ENCODE results near the gene RND1.

The RND1 gene

DNA sequence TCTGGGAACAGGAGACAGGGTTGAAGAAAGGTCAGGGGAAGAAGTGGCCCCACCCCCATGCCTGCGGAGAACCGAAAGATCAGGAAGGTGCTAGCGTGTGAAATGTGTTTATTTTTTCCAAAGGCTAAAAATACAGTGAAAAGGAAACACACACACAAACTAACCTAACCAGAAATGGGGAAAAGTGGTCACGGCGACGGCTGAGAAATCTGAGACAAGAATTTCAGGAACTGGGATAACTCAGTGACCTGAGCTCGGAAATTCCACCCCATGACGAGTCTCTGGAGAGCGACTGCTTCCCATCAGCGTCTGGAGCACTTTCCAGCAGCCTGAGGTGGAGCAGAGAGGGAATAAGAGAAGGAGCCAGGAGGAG, 16.6 kb upstream of the RND1 start:
- TF ChIP-seq CSDC2 (CRISPR knock-in tag; IDR thresholded peaks at IDR 0.05), result no peak
- TF ChIP-seq BACH2 (CRISPR knock-in tag; IDR thresholded peaks at IDR 0.05; ENCODE audit: borderline replicate concordance), result no peak
- TF ChIP-seq, protein P1, sequence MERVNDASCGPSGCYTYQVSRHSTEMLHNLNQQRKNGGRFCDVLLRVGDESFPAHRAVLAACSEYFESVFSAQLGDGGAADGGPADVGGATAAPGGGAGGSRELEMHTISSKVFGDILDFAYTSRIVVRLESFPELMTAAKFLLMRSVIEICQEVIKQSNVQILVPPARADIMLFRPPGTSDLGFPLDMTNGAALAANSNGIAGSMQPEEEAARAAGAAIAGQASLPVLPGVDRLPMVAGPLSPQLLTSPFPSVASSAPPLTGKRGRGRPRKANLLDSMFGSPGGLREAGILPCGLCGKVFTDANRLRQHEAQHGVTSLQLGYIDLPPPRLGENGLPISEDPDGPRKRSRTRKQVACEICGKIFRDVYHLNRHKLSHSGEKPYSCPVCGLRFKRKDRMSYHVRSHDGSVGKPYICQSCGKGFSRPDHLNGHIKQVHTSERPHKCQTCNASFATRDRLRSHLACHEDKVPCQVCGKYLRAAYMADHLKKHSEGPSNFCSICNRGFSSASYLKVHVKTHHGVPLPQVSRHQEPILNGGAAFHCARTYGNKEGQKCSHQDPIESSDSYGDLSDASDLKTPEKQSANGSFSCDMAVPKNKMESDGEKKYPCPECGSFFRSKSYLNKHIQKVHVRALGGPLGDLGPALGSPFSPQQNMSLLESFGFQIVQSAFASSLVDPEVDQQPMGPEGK (CRISPR knock-in tag; IDR thresholded peaks at IDR 0.05; ENCODE audit: borderline replicate concordance), result no peak
- no peak for TF ChIP-seq ESRRG (CRISPR knock-in tag; IDR thresholded peaks at IDR 0.05)
- TF ChIP-seq ARNTL (CRISPR knock-in tag; IDR thresholded peaks at IDR 0.05; ENCODE audit: borderline replicate concordance, low read depth), result no peak
- TF ChIP-seq ZFP30 (CRISPR knock-in tag; IDR thresholded peaks at IDR 0.05), result no peak
- no peak for TF ChIP-seq TOX (CRISPR knock-in tag; IDR thresholded peaks at IDR 0.05; ENCODE audit: borderline replicate concordance)
- TF ChIP-seq PPARA (CRISPR knock-in tag; IDR thresholded peaks at IDR 0.05; ENCODE audit: borderline replicate concordance), result no peak
- TF ChIP-seq, protein P2, sequence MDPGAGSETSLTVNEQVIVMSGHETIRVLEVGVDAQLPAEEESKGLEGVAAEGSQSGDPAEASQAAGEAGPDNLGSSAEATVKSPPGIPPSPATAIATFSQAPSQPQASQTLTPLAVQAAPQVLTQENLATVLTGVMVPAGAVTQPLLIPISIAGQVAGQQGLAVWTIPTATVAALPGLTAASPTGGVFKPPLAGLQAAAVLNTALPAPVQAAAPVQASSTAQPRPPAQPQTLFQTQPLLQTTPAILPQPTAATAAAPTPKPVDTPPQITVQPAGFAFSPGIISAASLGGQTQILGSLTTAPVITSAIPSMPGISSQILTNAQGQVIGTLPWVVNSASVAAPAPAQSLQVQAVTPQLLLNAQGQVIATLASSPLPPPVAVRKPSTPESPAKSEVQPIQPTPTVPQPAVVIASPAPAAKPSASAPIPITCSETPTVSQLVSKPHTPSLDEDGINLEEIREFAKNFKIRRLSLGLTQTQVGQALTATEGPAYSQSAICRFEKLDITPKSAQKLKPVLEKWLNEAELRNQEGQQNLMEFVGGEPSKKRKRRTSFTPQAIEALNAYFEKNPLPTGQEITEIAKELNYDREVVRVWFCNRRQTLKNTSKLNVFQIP (CRISPR knock-in tag; IDR thresholded peaks at IDR 0.05; ENCODE audit: borderline replicate concordance, low read depth), result no peak
- no peak for TF ChIP-seq OSR1 (CRISPR knock-in tag; IDR thresholded peaks at IDR 0.05)
- no peak for TF ChIP-seq ZC3H10 (CRISPR knock-in tag; IDR thresholded peaks at IDR 0.05)
- TF ChIP-seq ZNF565 (CRISPR knock-in tag; conservative IDR thresholded peaks at IDR 0.05; ENCODE audit: low read depth), result no peak
- no peak for TF ChIP-seq TCF4 (CRISPR knock-in tag; IDR thresholded peaks at IDR 0.05; ENCODE audit: borderline replicate concordance)
- TF ChIP-seq, protein P3, sequence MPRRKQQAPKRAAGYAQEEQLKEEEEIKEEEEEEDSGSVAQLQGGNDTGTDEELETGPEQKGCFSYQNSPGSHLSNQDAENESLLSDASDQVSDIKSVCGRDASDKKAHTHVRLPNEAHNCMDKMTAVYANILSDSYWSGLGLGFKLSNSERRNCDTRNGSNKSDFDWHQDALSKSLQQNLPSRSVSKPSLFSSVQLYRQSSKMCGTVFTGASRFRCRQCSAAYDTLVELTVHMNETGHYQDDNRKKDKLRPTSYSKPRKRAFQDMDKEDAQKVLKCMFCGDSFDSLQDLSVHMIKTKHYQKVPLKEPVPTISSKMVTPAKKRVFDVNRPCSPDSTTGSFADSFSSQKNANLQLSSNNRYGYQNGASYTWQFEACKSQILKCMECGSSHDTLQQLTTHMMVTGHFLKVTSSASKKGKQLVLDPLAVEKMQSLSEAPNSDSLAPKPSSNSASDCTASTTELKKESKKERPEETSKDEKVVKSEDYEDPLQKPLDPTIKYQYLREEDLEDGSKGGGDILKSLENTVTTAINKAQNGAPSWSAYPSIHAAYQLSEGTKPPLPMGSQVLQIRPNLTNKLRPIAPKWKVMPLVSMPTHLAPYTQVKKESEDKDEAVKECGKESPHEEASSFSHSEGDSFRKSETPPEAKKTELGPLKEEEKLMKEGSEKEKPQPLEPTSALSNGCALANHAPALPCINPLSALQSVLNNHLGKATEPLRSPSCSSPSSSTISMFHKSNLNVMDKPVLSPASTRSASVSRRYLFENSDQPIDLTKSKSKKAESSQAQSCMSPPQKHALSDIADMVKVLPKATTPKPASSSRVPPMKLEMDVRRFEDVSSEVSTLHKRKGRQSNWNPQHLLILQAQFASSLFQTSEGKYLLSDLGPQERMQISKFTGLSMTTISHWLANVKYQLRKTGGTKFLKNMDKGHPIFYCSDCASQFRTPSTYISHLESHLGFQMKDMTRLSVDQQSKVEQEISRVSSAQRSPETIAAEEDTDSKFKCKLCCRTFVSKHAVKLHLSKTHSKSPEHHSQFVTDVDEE (CRISPR knock-in tag; IDR thresholded peaks at IDR 0.05), result no peak
- no peak for TF ChIP-seq GLIS3 (CRISPR knock-in tag; IDR thresholded peaks at IDR 0.05)
- TF ChIP-seq SNAI2 (CRISPR knock-in tag; IDR thresholded peaks at IDR 0.05), result no peak
- no peak for TF ChIP-seq RARB (CRISPR knock-in tag; IDR thresholded peaks at IDR 0.05)
- TF ChIP-seq ZNF70 (CRISPR knock-in tag; IDR thresholded peaks at IDR 0.05), result no peak
- TF ChIP-seq ZFP3 (CRISPR knock-in tag; IDR thresholded peaks at IDR 0.05), result no peak
- peak; percentile 75 for ATAC-seq

DNA sequence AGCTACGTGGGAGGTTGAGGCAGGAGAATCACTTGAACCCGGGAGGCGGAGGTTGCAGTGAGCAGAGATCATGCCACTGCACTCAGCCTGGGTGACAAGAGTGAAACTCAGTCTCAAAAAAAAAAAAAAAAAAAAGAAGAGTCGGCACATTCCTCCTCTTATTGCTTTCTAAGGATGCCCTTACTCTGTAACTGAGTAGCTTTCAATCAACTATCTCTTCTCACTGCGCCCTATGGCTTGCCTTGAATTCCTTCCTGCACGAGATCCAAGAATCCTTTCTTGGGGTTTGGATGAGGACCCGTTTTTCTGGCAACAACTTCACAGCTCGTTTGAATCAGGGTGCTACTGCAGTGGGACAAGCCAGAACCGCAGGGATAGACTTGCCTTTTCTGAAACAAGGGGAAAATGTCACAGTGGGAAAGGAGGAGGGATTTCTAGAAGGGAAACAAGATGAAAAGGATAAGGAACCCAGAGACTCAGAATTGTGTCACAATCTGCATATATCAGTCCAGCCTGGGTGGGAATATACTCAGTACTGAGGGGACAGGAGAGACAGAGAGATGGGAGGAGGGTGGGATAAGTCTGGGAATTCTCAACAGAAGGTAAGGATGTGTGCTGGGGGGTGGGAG, 16.1 kb upstream of the RND1 start:
- ATAC-seq, result peak; percentile 20; the same call in 2 of the 3 replicates
- no peak for TF ChIP-seq ARNTL (CRISPR knock-in tag; IDR thresholded peaks at IDR 0.05; ENCODE audit: borderline replicate concordance, low read depth)
- no peak for TF ChIP-seq PPARA (CRISPR knock-in tag; IDR thresholded peaks at IDR 0.05; ENCODE audit: borderline replicate concordance)
- no peak for TF ChIP-seq ZFP3 (CRISPR knock-in tag; IDR thresholded peaks at IDR 0.05)
- no peak for TF ChIP-seq CSDC2 (CRISPR knock-in tag; IDR thresholded peaks at IDR 0.05)
- TF ChIP-seq ZNF565 (CRISPR knock-in tag; conservative IDR thresholded peaks at IDR 0.05; ENCODE audit: low read depth), result no peak
- TF ChIP-seq, protein P4, sequence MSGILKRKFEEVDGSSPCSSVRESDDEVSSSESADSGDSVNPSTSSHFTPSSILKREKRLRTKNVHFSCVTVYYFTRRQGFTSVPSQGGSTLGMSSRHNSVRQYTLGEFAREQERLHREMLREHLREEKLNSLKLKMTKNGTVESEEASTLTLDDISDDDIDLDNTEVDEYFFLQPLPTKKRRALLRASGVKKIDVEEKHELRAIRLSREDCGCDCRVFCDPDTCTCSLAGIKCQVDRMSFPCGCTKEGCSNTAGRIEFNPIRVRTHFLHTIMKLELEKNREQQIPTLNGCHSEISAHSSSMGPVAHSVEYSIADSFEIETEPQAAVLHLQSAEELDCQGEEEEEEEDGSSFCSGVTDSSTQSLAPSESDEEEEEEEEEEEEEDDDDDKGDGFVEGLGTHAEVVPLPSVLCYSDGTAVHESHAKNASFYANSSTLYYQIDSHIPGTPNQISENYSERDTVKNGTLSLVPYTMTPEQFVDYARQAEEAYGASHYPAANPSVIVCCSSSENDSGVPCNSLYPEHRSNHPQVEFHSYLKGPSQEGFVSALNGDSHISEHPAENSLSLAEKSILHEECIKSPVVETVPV (CRISPR knock-in tag; IDR thresholded peaks at IDR 0.05), result no peak
- no peak for TF ChIP-seq SNAI2 (CRISPR knock-in tag; IDR thresholded peaks at IDR 0.05)
- TF ChIP-seq ESRRG (CRISPR knock-in tag; IDR thresholded peaks at IDR 0.05), result no peak
- TF ChIP-seq GLIS3 (CRISPR knock-in tag; IDR thresholded peaks at IDR 0.05), result no peak
- TF ChIP-seq OSR1 (CRISPR knock-in tag; IDR thresholded peaks at IDR 0.05), result no peak
- TF ChIP-seq ZNF70 (CRISPR knock-in tag; IDR thresholded peaks at IDR 0.05), result no peak

DNA sequence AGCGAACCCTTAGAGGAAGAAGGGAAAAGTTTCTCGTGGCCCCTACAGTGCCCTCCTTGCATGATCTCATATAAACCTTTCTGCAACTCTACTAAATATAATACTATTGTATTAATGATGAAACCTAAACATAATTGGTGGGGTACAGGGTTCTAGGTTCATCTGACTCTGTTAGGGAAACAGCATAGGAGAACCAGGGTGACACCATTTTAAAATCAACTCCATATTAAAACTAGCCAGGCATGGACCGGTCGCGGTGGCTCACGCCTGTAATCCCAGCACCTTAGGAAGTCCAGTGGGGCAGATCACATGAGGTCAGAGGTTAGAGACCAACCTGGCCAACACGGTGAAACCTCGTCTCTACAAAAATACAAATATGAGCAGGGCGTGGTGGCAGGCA, 15.0 kb upstream of the RND1 start:
- ATAC-seq, result no peak
- TF ChIP-seq CSDC2 (CRISPR knock-in tag; IDR thresholded peaks at IDR 0.05) (no peak), OSR1 (CRISPR knock-in tag; IDR thresholded peaks at IDR 0.05) (no peak), ZC3H10 (CRISPR knock-in tag; IDR thresholded peaks at IDR 0.05) (no peak), ISL1 (CRISPR knock-in tag; IDR thresholded peaks at IDR 0.05) (no peak), ZNF565 (CRISPR knock-in tag; conservative IDR thresholded peaks at IDR 0.05; ENCODE audit: low read depth) (no peak), ZNF70 (CRISPR knock-in tag; IDR thresholded peaks at IDR 0.05) (no peak), ZFP3 (CRISPR knock-in tag; IDR thresholded peaks at IDR 0.05) (no peak)
- TF ChIP-seq, protein P2 (CRISPR knock-in tag; IDR thresholded peaks at IDR 0.05; ENCODE audit: borderline replicate concordance, low read depth), result no peak

All from SK-N-SH treated with all-trans-retinoic acid at 6 μM for 48 hours (cell line).